NCI-H526 treated with DMSO at 0.1 percent for 48 hours (cell line): ENCODE measurements around the gene GOLGA6L10.
"Not testable (repeated sequence)": the region's sequence is repeated elsewhere in the genome, so short reads cannot be mapped to it uniquely, and the experiment has no call there.

Experiments used
- DNase-seq: peaks from one replicate; lab custom pipeline; 2025; lab: John Stamatoyannopoulos, UW

The GOLGA6L10 gene, protein sequence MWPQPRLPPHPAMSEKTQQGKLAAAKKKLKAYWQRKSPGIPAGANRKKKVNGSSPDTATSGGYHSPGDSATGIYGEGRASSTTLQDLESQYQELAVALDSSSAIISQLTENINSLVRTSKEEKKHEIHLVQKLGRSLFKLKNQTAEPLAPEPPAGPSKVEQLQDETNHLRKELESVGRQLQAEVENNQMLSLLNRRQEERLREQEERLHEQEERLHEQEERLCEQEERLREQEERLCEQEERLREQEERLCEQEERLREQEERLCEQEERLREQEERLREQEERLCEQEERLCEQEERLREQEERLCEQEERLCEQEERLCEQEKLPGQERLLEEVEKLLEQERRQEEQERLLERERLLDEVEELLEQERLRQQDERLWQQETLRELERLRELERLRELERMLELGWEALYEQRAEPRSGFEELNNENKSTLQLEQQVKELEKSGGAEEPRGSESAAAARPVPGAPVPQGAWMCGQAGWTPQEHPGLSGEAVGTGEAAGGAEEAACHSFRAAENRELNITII

DNA sequence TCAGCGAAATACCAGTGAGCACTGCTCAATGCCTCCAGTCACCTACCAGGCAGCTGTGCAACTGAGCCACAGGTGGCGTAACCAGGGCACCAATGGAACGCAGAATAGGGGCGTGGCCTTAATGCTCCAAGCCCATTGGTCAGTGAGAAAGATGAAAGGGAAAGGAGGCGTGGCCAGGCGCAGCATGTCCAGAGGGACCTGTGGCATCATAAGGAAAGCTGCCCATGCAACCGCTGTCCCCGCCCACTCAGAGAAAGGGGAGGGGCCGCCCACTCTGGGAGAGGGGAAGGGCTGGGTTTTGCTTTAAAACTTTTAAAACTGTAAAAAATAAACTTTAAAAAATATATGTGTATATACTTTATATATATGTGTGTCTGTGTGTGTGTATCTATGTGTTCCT lies at the start of gene GOLGA6L10:
GOLGA6L10 (minus strand) TSS at position 101 of the 400 bp plus-strand sequence; CDS start at position 1, 100 bp downstream.
- not testable (repeated sequence) for DNase-seq

DNA sequence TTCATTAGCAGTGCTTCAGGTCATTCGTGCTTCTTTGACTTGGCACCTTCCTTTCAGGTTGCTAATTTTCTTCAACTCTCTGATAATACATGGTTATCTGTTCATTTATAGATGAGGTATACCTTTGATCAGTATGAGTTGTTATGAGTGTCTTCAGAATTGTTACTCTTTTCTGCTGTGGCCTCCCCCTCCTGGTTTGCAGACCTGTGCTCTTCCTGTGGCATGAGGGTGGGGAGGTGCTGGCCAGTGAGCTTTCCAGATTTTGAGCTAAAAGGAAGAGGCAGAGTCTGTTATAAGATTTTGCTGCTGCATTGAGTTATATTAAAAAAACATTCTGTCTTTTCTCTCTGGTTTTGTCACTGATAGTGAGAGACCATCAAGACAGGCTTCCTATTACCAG lies 49.5 kb upstream of the GOLGA6L10 start:
- DNase-seq = no peak

DNA sequence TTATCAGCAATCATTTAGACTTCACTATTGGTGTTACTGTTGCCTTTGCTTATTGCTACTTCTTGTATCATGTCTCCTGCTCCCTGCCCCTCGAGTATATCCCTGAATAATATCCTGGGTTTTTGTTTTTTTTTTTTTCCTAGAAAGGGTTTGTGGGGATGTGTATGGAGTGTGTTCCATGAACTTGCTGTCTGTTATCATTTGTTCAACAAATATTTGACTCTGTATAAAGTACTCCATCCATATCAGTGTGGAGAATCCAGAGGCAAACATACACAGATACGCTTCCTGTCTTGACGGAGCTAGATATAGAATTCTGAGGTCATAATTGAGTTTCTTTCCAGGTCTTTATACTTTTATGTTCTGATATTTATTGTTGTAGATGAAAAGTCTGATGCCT lies 48.5 kb upstream of the GOLGA6L10 start:
- DNase-seq = no peak

DNA sequence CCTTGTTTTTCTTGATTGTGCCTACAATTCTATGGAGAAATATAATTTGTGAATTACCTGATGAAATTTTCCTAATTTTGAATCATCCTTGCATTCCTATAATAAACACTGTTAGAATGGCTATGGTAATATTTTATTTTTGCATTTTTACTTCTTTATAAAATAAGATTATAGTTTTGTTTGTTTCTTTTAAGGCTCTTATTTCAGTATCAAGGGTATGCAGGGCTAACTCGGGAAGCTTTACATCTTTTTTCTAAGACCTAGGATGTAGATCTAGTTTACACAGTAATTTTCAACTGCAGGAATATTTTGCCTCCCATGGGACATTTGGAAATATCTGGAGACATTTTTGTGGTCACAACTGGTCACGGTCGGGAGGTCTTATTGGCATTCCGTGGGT lies 46.5 kb upstream of the GOLGA6L10 start:
- DNase-seq = not testable (repeated sequence)

DNA sequence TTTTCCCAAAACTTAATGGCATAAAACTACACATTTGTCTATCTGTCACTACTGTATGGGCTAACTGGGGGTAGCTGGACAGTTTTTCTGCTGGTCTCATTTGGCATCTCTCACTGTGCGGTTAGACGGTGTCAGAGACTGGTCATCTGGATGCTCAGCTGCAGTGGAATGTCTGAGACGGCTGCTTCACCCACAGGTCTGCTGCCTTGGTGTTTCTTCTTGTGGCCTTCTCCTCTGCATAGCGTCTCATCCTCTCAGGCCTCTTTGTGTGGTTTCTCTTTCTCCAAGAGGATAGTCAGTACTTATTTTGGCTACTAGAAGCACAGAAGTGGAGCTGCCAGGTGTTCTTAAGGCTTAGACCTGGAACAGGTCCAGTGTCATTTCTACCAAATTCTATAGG lies 44.4 kb upstream of the GOLGA6L10 start:
- no peak for DNase-seq

DNA sequence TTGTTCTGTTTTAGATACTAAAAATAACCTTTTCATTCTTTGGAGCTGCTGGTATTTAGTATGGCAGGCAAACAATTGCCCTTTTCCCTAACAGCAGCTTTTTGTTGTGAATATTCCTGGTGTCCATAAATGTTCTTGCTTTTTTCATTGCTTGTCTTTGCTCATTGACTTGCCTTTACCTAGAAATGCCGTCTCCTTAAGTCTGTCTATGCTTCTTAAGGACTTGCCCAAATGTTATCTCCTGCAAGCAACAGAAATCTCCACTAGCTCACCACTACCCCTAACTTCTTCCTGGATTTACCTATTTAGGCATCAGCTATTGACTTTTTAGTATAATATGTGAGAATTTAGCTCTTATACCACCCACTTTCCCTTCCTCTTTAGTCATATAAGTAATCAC lies 42.8 kb upstream of the GOLGA6L10 start:
- DNase-seq = not testable (repeated sequence)

DNA sequence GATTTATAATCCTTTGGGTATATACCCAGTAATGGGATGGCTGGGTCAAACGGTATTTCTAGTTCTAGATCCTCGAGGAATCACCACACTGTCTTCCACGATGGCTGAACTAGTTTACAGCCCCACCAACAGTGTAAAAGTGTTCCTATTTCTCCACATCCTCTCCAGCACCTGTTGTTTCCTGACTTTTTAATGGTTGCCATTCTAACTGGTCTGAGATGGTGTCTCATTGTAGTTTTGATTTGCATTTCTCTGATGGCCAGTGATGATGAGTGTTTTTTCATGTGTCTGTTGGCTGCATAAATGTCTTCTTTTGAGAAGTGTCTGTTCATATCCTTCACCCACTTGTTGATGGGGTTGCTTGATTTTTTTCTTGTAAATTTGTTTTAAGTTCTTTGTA lies 40.9 kb upstream of the GOLGA6L10 start:
- not testable (repeated sequence) for DNase-seq

DNA sequence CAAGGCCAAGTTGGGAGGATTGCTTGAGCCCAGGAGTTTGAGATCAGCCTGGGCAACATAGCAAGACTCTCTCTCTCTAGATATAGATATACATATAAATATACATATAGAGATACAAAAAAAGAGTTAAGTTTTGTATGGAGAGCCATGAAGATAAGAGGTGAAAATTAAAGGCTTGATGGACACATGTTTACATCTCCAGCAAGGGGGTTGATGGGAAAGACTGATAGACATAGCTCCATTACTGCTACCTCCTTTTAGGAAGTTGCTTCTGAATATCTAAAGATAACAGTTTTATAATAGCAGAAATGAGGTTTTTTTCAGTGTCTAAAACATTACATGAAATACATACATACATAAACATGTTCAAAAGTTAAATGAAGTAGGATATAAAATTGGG lies 37.9 kb upstream of the GOLGA6L10 start:
- not testable (repeated sequence) for DNase-seq

DNA sequence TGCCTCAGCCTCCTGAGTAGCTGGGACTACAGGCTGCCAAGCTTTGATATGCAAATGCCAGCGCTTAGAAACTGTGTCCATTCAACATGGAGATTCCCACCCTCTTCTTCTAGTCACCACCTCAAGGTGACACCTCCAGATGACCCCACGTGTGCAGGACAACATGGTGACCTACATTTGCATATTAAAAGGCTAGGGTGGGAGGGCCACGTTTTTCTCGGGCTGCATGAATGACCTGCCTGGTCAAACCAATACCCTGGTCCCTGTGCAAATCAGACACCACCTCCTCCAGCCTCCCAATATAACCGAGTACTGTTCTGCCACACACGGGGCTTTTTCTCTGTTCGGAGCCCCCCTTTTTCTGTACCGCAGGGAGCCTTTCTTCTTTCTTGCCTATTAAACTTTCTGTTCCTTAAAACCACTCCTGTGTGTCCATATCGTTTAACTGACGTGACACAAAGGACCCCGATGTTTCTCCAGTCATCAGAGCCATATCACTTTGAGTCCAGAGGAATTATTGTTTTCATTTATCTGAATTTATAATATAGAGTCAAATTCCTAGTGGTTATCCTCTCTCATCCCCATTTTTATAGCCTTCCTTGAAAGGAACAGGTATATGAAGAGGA lies 32.2 kb upstream of the GOLGA6L10 start:
- DNase-seq = not testable (repeated sequence)

DNA sequence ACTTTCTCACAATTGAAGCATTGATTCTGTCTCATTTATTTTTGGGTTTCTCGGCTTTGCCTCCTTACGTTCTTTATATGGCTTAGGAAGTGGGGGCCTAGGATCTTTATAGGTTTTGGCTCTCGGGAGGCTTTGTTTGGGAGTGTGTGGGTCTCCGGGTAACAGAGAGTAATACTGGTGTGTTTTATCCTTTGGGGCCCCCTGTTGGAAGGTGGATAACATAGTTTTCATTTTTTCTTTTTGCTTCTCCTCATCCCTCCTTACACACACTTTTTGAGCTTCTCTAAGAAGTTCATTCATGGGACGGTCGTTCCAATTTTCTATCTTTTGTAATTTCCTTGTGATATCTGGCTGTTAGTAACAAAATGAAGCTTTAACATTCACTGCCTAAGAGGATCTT lies 30.3 kb upstream of the GOLGA6L10 start:
- not testable (repeated sequence) for DNase-seq

DNA sequence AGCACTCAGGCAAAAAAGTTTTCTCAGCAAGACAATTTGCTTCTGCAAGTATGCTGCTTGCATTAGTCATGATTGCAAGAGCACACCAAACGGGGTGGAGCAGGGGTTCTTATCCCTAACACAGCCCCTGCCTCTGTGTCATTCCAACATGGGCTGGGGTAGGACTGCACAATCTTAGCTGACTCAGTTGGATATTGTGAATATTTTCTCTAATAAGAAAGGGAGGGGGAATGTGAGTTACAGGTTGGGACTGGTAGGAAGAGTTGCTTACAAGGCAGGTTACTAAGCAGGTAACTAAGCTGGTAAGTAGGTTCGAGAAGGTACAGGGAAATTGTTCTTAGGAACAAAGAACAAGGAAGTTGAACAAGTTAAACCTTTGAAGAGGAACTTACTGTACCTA lies 24.4 kb upstream of the GOLGA6L10 start:
- DNase-seq = not testable (repeated sequence)

DNA sequence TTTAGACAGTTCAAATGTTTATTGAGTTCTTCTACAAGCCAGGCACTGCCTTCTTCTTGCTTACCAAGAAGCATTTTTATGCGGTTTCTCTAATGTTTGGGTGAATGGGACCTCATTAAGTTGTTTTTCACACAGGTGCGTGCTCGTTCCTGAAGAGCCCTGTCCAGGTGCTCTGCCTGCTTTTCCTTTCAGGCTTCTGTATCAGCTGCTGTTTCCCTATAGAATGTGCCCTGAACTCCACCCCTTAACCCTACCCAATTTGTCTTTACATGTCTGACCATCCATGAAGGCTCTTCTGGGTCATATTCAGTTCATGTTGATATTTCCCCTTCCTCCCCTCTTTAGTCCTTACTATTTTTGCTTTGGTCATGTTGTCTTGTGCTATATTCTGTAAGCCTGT lies 22.4 kb upstream of the GOLGA6L10 start:
- DNase-seq = no peak

DNA sequence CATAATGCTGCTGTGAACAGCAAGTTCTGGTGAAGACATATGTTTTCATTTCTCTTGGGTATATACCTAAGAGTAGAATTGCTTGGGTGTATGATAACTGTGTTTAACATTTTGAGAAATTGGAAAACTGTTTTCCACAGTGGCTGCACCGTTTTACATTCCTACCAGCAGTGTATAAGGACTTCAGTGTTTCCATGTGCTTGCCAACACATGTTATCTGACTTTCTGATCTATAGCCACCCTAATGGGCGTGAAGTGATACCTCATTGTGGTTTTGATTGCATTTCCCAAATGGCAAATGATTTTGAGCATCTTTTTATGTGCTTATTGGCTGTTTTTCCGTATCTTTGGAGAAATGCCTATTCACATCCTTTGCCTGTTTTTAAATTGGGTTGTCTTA lies 18.5 kb upstream of the GOLGA6L10 start:
- not testable (repeated sequence) for DNase-seq

DNA sequence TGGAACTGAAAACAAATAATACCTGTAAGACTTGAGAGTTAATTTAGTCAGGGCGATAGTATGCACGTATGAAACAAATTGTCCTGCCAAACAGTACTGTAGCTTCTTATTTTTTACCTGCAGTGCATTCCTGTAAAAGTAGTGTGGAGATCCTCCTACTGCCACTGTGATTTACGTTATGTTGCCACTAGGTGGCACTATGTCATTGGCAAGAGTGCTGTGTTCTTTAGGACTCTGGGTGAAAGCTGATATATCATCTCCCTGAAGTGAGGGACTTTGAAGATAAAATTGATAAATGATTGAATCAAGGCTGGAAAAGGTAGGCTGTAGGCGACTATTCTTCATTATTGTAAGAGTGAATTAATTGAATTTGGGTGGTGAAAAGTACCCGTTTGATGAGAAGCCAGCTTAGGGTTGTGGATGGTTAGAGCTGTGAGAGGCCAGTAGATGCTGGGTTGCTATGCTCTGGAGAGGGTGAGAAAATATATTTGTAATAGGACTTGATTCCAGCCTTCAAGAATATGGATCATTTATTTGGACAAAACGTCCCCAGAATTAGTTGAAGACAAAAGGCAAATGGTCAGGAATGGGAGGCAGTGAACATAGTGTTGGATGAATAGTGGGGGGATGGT lies 16.5 kb upstream of the GOLGA6L10 start:
- not testable (repeated sequence) for DNase-seq

DNA sequence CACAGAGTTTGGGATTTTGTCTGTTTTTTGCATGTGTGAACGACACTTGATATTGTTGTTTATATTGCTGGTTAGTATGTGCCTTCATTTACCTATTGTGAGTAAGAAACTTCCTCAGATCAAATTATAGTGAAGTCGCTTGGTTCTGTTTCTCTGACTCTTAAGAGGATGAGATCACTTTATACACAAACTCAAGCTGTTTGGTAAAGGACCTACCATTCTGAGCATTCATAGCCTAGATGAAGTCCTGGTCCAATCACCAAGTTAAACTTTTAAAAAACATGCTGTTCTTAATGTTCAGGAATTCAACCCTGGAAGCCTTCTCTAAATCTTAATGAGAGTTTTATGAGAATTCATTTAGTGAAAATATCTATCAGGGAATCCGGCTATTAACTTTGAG lies 15.3 kb upstream of the GOLGA6L10 start:
- not testable (repeated sequence) for DNase-seq

DNA sequence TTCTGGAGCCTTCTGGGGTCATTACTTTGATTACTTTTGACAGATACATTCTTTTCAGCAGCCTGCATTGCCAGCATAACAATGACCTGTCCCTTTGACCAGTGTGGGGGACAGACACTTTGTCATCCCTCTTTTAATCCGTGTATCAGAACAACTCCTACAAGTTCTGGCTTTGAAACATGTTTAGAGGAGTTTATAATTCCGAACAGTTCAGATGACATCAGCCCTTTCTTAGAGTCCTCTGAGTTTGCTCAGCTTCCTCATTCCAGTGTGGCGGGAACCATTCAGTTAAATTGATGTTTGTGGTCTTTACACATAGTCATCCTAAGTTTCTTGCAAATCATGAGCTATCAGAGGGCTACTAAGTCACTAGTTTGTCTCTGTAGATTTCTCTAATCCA lies 13.5 kb upstream of the GOLGA6L10 start:
- not testable (repeated sequence) for DNase-seq

DNA sequence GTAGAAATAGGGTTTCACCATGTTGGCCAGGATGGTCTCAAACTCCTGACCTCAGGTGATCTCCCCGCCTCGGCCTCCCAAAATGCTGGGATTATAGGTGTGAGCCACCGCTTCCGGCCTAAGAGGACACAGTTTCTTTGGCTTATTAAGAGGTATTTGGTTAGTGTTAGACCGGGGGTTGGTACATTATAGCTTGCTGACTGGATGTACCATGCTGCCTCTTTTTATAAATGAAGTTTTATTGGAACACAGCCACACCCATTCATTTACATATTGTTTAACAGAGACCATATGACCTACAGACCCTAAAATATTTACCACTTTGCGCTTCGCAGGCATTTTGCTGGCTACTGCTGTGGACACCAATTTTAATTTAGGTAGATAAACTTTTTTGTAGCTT lies 11.3 kb upstream of the GOLGA6L10 start:
- not testable (repeated sequence) for DNase-seq

DNA sequence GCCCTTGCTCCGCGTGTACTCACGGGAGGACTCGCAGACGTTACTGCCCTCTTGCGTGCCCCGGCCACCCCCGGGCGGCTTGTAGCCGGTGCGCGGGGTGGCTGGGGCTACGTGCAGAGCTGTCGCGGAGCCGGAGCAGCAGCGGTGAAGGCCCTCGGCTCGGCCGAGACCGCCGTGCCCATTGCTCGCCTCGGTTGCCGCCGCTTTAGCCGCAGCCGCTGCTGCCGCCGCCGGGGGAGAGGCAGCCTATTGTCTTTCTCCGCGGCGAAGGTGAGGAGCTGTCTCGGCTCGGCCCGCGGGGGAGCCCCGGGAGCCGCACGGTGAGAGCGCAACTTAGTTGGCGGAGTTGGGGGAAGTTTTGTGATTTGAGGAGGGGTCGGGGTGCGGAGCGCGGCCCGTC lies 5.8 kb upstream of the GOLGA6L10 start:
- DNase-seq = not testable (repeated sequence)

DNA sequence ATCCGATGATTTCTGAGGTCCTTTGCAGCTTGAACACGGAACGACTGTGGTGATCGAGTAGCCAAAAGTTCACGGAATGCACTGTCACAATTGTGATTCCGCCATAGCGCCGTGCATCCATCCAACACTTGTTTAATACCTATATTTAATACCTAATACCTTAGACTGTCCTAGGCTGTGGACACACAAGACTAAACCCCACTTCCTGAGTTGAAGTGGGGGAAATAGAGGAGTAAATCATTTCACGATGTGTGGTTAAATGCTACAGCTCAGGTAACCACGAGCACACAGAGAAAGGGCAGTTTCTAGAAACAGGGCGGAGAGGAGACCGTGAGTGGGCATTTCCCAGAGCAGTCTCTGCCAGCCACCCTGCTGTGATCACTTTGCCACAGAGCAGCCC lies 5.3 kb upstream of the GOLGA6L10 start:
- DNase-seq = not testable (repeated sequence)

DNA sequence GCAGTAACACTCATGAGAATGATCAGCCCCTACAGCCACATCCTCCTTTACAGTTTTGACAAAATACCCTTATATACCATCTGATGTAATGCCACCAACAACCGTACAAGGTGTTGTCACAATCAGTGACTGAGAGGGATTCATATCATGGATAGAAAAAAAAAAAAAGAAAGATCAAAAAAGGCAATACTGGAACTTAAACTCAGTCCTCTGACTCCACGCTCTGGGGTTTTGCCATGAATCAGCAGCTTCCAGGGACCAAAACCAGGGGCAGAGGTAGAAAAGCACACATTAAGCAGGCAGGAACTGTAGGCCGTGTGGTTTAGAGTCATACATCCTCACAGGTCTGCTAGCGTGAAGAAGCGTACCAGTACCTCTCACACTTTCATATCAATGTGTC lies 1.6 kb downstream of the GOLGA6L10 start:
- DNase-seq = not testable (repeated sequence)

DNA sequence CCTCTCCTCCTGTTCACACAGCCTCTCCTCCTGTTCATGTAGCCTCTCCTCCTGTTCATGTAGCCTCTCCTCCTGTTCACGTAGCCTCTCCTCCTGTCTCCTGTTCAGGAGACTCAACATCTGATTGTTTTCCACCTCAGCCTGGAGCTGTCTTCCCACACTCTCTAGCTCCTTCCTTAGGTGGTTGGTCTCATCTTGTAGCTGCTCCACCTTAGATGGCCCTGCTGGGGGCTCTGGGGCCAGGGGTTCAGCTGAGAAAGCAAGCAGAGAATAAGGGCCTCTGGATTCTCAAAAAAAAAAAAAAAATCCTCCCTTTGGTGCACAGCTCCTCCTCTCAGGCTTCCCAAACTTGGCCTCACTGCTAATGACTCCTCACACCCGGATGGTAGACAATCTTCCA lies 4.1 kb downstream of the GOLGA6L10 start:
- not testable (repeated sequence) for DNase-seq

DNA sequence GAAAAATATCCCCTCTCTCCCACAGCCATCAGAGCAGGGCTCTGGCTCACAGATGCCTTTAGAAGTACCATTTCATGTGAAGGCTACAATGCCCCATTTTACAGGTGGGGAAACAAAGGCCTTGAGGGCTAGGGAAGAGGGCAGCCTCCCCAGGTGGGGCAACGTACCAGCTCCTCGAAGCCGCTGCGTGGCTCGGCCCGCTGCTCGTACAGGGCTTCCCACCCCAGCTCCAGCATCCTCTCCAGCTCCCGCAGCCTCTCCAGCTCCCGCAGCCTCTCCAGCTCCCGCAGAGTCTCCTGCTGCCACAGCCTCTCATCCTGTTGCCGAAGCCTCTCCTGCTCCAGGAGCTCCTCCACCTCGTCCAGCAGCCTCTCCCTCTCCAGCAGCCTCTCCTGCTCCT lies 4.9 kb downstream of the GOLGA6L10 start:
- DNase-seq = not testable (repeated sequence)

DNA sequence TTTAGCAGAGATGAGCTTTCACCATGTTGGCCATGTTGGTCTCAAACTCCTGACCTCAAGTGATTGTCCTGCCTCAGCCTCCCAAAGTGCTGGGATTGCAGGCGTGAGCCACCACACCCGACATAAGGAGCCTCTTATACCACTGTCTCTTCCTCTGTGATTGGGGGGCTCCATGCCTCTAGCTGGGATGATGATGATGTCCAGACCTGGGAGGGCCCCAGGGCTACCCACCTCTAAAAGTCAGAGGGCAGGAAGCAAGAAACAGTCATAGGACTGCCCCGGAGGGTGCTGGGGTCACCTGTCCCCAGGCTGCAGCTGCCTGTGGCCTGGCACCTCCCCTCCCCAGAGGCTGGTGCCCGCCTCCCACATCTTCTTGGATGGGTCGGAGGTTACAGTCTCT lies 5.4 kb downstream of the GOLGA6L10 start:
- DNase-seq = not testable (repeated sequence)
